Trophoblast cell (in vitro differentiated cells and primary cell): ENCODE results near the gene MRPL14.

Source experiments
- DNase-seq, 2 donors: peaks; one replicate each; pipeline ENCODE4 v3.0.0-alpha.2; 2016
- H2AFZ ChIP-seq: 2 replicates; pipeline ENCODE4 v1.6.1; 2013; ENCODE audit warnings: low read length, moderate library complexity, mild to moderate bottlenecking; ENCODE audit not compliant: insufficient read depth, poor library complexity
- H2AK5ac ChIP-seq: 2 replicates; pipeline ENCODE4 v1.6.1; 2013; ENCODE audit warnings: mild to moderate bottlenecking, low read length
- H2BK120ac ChIP-seq: 2 replicates; pipeline ENCODE4 v1.6.1; 2013; ENCODE audit warnings: low read length, mild to moderate bottlenecking, moderate library complexity; ENCODE audit not compliant: insufficient read depth, poor library complexity
- H2BK12ac ChIP-seq: 2 replicates; pipeline ENCODE4 v1.6.1; 2013; ENCODE audit warnings: mild to moderate bottlenecking, low read length, moderate library complexity
- H2BK5ac ChIP-seq: 2 replicates; pipeline ENCODE4 v1.6.1; 2013; ENCODE audit warnings: low read length, low read depth, moderate library complexity, mild to moderate bottlenecking; ENCODE audit not compliant: poor library complexity
- H3K14ac ChIP-seq: 2 replicates; pipeline ENCODE4 v1.6.1; 2013; ENCODE audit warnings: mild to moderate bottlenecking, low read length
- H3K18ac ChIP-seq: 2 replicates; pipeline ENCODE4 v1.6.1; 2013; ENCODE audit warnings: mild to moderate bottlenecking, low read length
- H3K23ac ChIP-seq: 2 replicates; pipeline ENCODE4 v1.6.1; 2013; ENCODE audit warnings: low read length
- H3K27ac ChIP-seq: 2 replicates; pipeline ENCODE4 v1.5.1; 2013; ENCODE audit warnings: low read depth, mild to moderate bottlenecking, inconsistent platforms, low read length, moderate library complexity
- H3K27me3 ChIP-seq: 2 replicates; pipeline ENCODE4 v1.6.1; 2013; ENCODE audit warnings: inconsistent platforms, mild to moderate bottlenecking, low read length, moderate library complexity; ENCODE audit not compliant: insufficient read depth
- H3K36me3 ChIP-seq, 2 experiments: 1 replicate in 1 of 2; 2 replicates in 1 of 2; pipeline ENCODE4 v1.6.1; 2013; ENCODE audit warnings: low read length in 2 of 2, mild to moderate bottlenecking in 2 of 2, moderate library complexity in 1 of 2; ENCODE audit not compliant: insufficient read depth in 2 of 2, control insufficient read depth in 1 of 2
- H3K4ac ChIP-seq: 2 replicates; pipeline ENCODE4 v1.6.1; 2013; ENCODE audit warnings: low read depth, mild to moderate bottlenecking, low read length, moderate library complexity
- H3K4me1 ChIP-seq, 2 experiments: 1 replicate in 1 of 2; 2 replicates in 1 of 2; pipeline ENCODE4 v1.6.1; 2013; ENCODE audit warnings: low read length in 2 of 2, mild to moderate bottlenecking in 2 of 2, moderate library complexity in 1 of 2; ENCODE audit not compliant: insufficient read depth in 2 of 2, control insufficient read depth in 1 of 2
- H3K4me2 ChIP-seq: 2 replicates; pipeline ENCODE4 v1.6.1; 2013; ENCODE audit warnings: inconsistent platforms, mild to moderate bottlenecking, low read length, moderate library complexity
- H3K4me3 ChIP-seq: 2 replicates; pipeline ENCODE4 v1.5.1; 2013; ENCODE audit warnings: mild to moderate bottlenecking, low read depth, low read length, inconsistent platforms
- H3K79me1 ChIP-seq: one replicate; pipeline ENCODE4 v1.6.1; 2013; ENCODE audit warnings: low read length
- H3K79me2 ChIP-seq: 2 replicates; pipeline ENCODE4 v1.6.1; 2013; ENCODE audit warnings: low read length, mild to moderate bottlenecking; ENCODE audit not compliant: control insufficient read depth, insufficient read depth, poor library complexity
- H3K9ac ChIP-seq: 2 replicates; pipeline ENCODE4 v1.6.1; 2013; ENCODE audit warnings: mild to moderate bottlenecking, low read length
- H3K9me3 ChIP-seq: 2 replicates; pipeline ENCODE4 v1.6.1; 2013; ENCODE audit warnings: low read depth, mild to moderate bottlenecking, control low read depth, inconsistent platforms, low read length; ENCODE audit not compliant: insufficient read depth
- H4K12ac ChIP-seq: 2 replicates; pipeline ENCODE4 v1.6.1; 2013; ENCODE audit warnings: low read depth, mild to moderate bottlenecking, low read length, moderate library complexity
- H4K8ac ChIP-seq: 2 replicates; pipeline ENCODE4 v1.6.1; 2013; ENCODE audit warnings: low read depth, mild to moderate bottlenecking, low read length, moderate library complexity
- H4K91ac ChIP-seq: one replicate; pipeline ENCODE4 v1.6.1; 2013; ENCODE audit warnings: low read depth, mild to moderate bottlenecking, low read length, moderate library complexity
- WGBS: extraction: QIAGEN DNeasy Blood & Tissue Kit; methylation state at CpG from one replicate; pipeline ENCODE4 v1.1.7; 2013; ENCODE audit warnings: missing lambda C conversion rate; ENCODE audit not compliant: insufficient read length, insufficient coverage; ENCODE audit errors: extremely low coverage; 5-methylcytosine and 5-hydroxymethylcytosine counted together

The MRPL14 gene

DNA sequence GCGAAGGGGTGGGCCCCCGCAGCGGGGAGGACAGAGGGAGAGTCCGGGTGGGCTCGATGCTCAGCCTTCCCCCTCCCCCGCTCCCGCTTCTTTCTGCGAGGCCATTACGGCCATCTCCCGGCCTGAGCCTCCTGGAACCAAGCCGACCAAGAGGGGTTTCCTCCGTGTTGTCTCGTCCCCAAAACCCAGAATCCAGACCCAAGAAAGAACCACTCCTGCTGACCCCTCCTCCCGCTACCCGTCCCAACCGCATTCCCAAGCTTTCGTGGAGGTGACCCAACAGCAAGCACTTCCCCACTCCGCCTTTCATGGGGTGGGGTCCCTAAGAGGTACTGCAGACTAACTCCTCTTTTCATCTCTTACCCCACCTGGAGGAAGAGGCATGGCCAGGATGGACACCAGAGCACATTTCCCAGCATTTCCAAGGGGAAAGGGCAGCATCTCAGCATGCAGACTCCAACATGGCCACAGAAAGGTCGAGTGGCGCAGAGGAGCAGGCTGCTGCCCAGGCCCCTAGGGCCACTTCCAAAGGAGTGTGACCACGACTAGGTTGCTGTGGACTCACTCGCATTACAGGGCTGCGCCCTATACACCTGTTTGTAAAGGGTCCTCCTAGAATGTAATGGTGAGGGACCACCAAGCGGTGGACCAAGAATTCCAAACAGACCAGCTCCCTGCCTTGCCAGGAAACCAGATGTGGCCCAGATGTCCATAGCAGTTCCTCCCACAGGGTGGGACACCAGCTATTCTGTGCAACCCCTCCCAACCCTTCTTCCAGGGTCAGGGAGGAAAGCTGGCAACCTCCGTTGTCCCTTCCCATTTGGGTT is 53.4 kb downstream of the MRPL14 start:
- Histone ChIP-seq H3K9ac (no peak overlapping the region), H2AK5ac (no peak overlapping the region), H3K9me3 (no peaks in the 10 kb centered on the region), H3K36me3 (no peaks in the 10 kb centered on the region), H3K18ac (peak overlapping the region; percentile 80), H3K23ac (no peak overlapping the region), H2BK120ac (peak overlapping the region; percentile 23), H3K14ac (peak overlapping the region; percentile 48), H3K4ac (peak overlapping the region; percentile 35), H4K91ac (peak overlapping the region; percentile 89), H3K27ac (no peak overlapping the region), H3K79me2 (peaks cover 1% of the 10 kb centered on the region), H4K8ac (peak overlapping the region; percentile 73), H3K4me3 (peak overlapping the region; percentile 55), H3K4me2 (peak overlapping the region; percentile 71), H3K79me1 (peaks cover 6% of the 10 kb centered on the region), H3K4me1 (peaks cover 10 to 20% of the 10 kb centered on the region in 2 experiments), H3K27me3 (peaks cover 5% of the 10 kb centered on the region), H2AFZ (peak overlapping the region; percentile 69), H4K12ac (no peak overlapping the region), H2BK12ac (peak overlapping the region; percentile 51), H2BK5ac (no peak overlapping the region)
- peak; percentile 42 to 61 for DNase-seq
- WGBS, result no CpG with 5 or more reads among the region's 25 CpGs

GRCh38 chr6:44072959-44073611 is 54.2 kb downstream of the MRPL14 start:
- Histone ChIP-seq H3K79me1 (peaks cover 6% of the 10 kb centered on the region), H2BK5ac (no peak overlapping the region), H3K23ac (no peak overlapping the region), H4K12ac (peak overlapping the region; percentile 5), H3K4me3 (peak overlapping the region; percentile 55), H3K36me3 (no peaks in the 10 kb centered on the region), H2BK120ac (peak overlapping the region; percentile 46), H3K4ac (peak overlapping the region; percentile 23), H3K9me3 (no peaks in the 10 kb centered on the region), H3K4me1 (peaks cover 10 to 20% of the 10 kb centered on the region in 2 experiments), H3K79me2 (peaks cover 1% of the 10 kb centered on the region), H2BK12ac (peak overlapping the region; percentile 47), H3K14ac (peak overlapping the region; percentile 73), H4K91ac (peak overlapping the region; percentile 89), H3K27ac (no peak overlapping the region), H3K9ac (no peak overlapping the region), H4K8ac (peak overlapping the region; percentile 90), H3K27me3 (peaks cover 5% of the 10 kb centered on the region), H3K4me2 (peak overlapping the region; percentile 80), H2AFZ (peak overlapping the region; percentile 75), H3K18ac (peak overlapping the region; percentile 85), H2AK5ac (peak overlapping the region; percentile 45)
- peak; percentile 47 to 83 for DNase-seq
- WGBS, result no CpG with 5 or more reads among the region's 55 CpGs

DNA sequence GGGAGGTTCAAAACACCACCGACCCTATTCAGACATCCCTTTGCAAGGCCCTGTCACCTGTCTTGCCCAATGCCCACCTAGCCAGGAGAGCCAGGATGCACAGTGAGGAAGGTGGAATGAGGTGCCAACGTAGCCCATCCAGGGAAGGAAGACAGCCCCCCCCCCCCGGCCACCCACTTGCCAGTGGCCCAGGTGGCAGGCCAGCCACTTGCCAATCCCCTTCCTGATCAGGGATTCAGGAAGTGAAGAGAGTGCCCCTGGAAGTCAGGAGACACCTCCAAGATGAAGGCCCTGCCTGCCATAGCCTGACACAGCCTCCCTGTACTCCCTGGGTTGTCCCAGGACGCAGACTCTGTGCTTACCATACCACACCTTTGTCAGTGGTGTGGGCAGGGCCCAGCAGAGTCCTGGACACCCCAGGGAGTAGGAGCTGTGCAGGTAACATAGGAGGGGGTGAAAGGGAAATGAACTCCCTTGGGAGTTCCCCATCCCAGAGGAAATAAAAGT is 54.7 kb downstream of the MRPL14 start:
- peaks cover 5% of the 10 kb centered on the region for H3K27me3 ChIP-seq
- no CpG with 5 or more reads among the region's 4 CpGs for WGBS
- H2AFZ ChIP-seq, result no peak overlapping the region
- no peak overlapping the region for H4K12ac ChIP-seq
- peak overlapping the region; percentile 21 for H4K8ac ChIP-seq
- H3K27ac ChIP-seq, result no peak overlapping the region
- H3K14ac ChIP-seq, result no peak overlapping the region
- H3K79me2 ChIP-seq, result peaks cover 1% of the 10 kb centered on the region
- no peak overlapping the region for H3K9ac ChIP-seq
- no peak overlapping the region for H3K4me3 ChIP-seq
- H3K23ac ChIP-seq, result no peak overlapping the region
- no peak for DNase-seq
- no peaks in the 10 kb centered on the region for H3K9me3 ChIP-seq
- H3K18ac ChIP-seq, result no peak overlapping the region
- no peak overlapping the region for H2BK120ac ChIP-seq
- peak overlapping the region; percentile 23 for H3K4ac ChIP-seq
- H2BK12ac ChIP-seq, result peak overlapping the region; percentile 32
- peak overlapping the region; percentile 36 for H4K91ac ChIP-seq
- no peaks in the 10 kb centered on the region for H3K36me3 ChIP-seq
- peak overlapping the region; percentile 80 for H3K4me2 ChIP-seq
- no peak overlapping the region for H2AK5ac ChIP-seq
- H3K79me1 ChIP-seq, result peaks cover 6% of the 10 kb centered on the region
- H3K4me1 ChIP-seq, result peaks cover 10 to 20% of the 10 kb centered on the region in 2 experiments
- no peak overlapping the region for H2BK5ac ChIP-seq

- no peak overlapping the region for H4K91ac ChIP-seq
- no peak overlapping the region for H3K14ac ChIP-seq
- H3K27me3 ChIP-seq, result peaks cover 3% of the 10 kb centered on the region
- H3K4me3 ChIP-seq, result no peak overlapping the region
- DNase-seq, result no peak
- H3K9ac ChIP-seq, result no peak overlapping the region
- peaks cover 9 to 18% of the 10 kb centered on the region in 2 experiments for H3K4me1 ChIP-seq
- no peak overlapping the region for H3K4me2 ChIP-seq
- H3K27ac ChIP-seq, result no peak overlapping the region
- no CpG with 5 or more reads among the region's 8 CpGs for WGBS
- no peak overlapping the region for H2BK120ac ChIP-seq
- no peak overlapping the region for H4K8ac ChIP-seq
- no peak overlapping the region for H2AFZ ChIP-seq
- no peaks in the 10 kb centered on the region for H3K9me3 ChIP-seq
- H3K79me1 ChIP-seq, result peaks cover 6% of the 10 kb centered on the region
- no peak overlapping the region for H4K12ac ChIP-seq
- no peak overlapping the region for H3K18ac ChIP-seq
- no peak overlapping the region for H3K23ac ChIP-seq
- no peak overlapping the region for H2BK5ac ChIP-seq
- no peak overlapping the region for H3K4ac ChIP-seq
- H2BK12ac ChIP-seq, result no peak overlapping the region
- no peak overlapping the region for H2AK5ac ChIP-seq
- no peaks in the 10 kb centered on the region for H3K36me3 ChIP-seq
- H3K79me2 ChIP-seq, result peaks cover 1% of the 10 kb centered on the region
Observed at GRCh38 chr6:44071670-44072451, 55.4 kb downstream of the MRPL14 start.
